Hepatocyte (in vitro differentiated cells): ENCODE measurements around the gene CTSH. TPM values are rescaled to one million over a fixed set of nuclear protein-coding genes. Genes with fewer than 3 reads are reported as not detected.

ENCODE experiments used
- DNase-seq: peaks from one replicate; pipeline ENCODE4 v3.0.0-alpha.2; 2016; ENCODE audit warnings: low spot score
- H2AFZ ChIP-seq: fragments of 200-600 bp; sonication (generic); 2 replicates; pipeline ENCODE4 v1.6.0; 2016; ENCODE audit warnings: antibody characterized with exemption, mild to moderate bottlenecking
- H3K27ac ChIP-seq: fragments of 200-600 bp; sonication (generic); 2 replicates; pipeline ENCODE4 v1.5.1; 2016; ENCODE audit warnings: mild to moderate bottlenecking
- H3K27me3 ChIP-seq: fragments of 200-600 bp; sonication (generic); 2 replicates; pipeline ENCODE4 v1.6.1; 2016
- H3K36me3 ChIP-seq: fragments of 200-600 bp; sonication (generic); replicated peaks from 2 replicates; pipeline ENCODE4 v1.5.1; 2016; ENCODE audit warnings: low read depth; ENCODE audit not compliant: insufficient read depth
- H3K4me1 ChIP-seq: fragments of 200-600 bp; sonication (generic); 2 replicates; pipeline ENCODE4 v1.5.1; 2016; ENCODE audit warnings: mild to moderate bottlenecking, moderate library complexity; ENCODE audit not compliant: insufficient read depth
- H3K4me2 ChIP-seq: fragments of 200-600 bp; sonication (generic); 2 replicates; pipeline ENCODE4 v1.6.0; 2016
- H3K4me3 ChIP-seq: fragments of 200-600 bp; sonication (generic); 2 replicates; pipeline ENCODE4 v1.5.1; 2016; ENCODE audit warnings: mild to moderate bottlenecking
- H3K79me2 ChIP-seq: fragments of 200-600 bp; sonication (generic); 2 replicates; pipeline ENCODE4 v1.6.0; 2017; ENCODE audit warnings: mild to moderate bottlenecking
- H3K9me2 ChIP-seq: fragments of 200-600 bp; sonication (generic); replicated peaks from 2 replicates; pipeline ENCODE4 v1.6.0; 2017; ENCODE audit warnings: mild to moderate bottlenecking; ENCODE audit not compliant: insufficient read depth
- H3K9me3 ChIP-seq: fragments of 200-600 bp; sonication (generic); 2 replicates; pipeline ENCODE4 v1.5.1; 2016; ENCODE audit warnings: low read depth, mild to moderate bottlenecking
- H4K20me1 ChIP-seq: fragments of 200-600 bp; sonication (generic); 2 replicates; pipeline ENCODE4 v1.6.0; 2016; ENCODE audit warnings: mild to moderate bottlenecking; ENCODE audit not compliant: insufficient read depth, poor library complexity, severe bottlenecking
- CTCF ChIP-seq: fragments of 200-600 bp; sonication (generic); IDR thresholded peaks from 2 replicates; pipeline ENCODE4 v1.5.1; 2016; ENCODE audit warnings: antibody characterized with exemption, mild to moderate bottlenecking; ENCODE audit not compliant: poor library complexity
- EZH2 ChIP-seq: fragments of 200-600 bp; sonication (generic); IDR thresholded peaks from 2 replicates; pipeline ENCODE4 v1.6.1; 2016; ENCODE audit warnings: antibody characterized with exemption, mild to moderate bottlenecking, borderline replicate concordance
- EZH2phosphoT487 ChIP-seq: fragments of 200-600 bp; sonication (generic); IDR thresholded peaks from one replicate; pipeline ENCODE4 v1.6.1; 2018; ENCODE audit warnings: antibody characterized with exemption, mild to moderate bottlenecking, low read depth, moderate library complexity; ENCODE audit not compliant: unreplicated experiment, severe bottlenecking
- WGBS: methylation state at CpG from one replicate; pipeline ENCODE4 v1.1.6; 2016; ENCODE audit warnings: low lambda C conversion rate; ENCODE audit errors: missing lambda C conversion rate; 5-methylcytosine and 5-hydroxymethylcytosine counted together
- polyA plus RNA-seq: library from polyadenylated mRNA; unstranded; fragments of >200 nt; fragmentation: Nextera tagmentation; extraction: Ambion mirVana; gene quantifications from 2 replicates; pipeline ENCODE4 v1.2.1, GENCODE V29; 2016
- total RNA-seq: library from RNA; depleted of rRNA; stranded (reverse); fragments of >200 nt; gene quantifications from 2 replicates; pipeline ENCODE4 v1.2.3, GENCODE V29; 2014

Gene CTSH
- total and polyA plus RNA-seq, 2 experiments from 2014 or later: 521 to 610 TPM

- H3K4me2 ChIP-seq: no peak overlapping the region
- H3K79me2 ChIP-seq: no peaks in the 10 kb centered on the region
- H3K9me3 ChIP-seq: no peaks in the 10 kb centered on the region
- H4K20me1 ChIP-seq: no peaks in the 10 kb centered on the region
- peak overlapping the region; percentile 96 for H3K27ac ChIP-seq
- H3K4me3 ChIP-seq: no peak overlapping the region
- H3K9me2 ChIP-seq: no peaks in the 10 kb centered on the region
- H2AFZ ChIP-seq: no peak overlapping the region
- H3K27me3 ChIP-seq: no peaks in the 10 kb centered on the region
- whole genome bisulfite sequencing: 89% methylated on average over 15 of the region's 17 CpGs
- DNase-seq: no peak
- no peaks in the 10 kb centered on the region for H3K36me3 ChIP-seq
- TF ChIP-seq EZH2 (no peak), CTCF (no peak)
- H3K4me1 ChIP-seq: peaks cover 42% of the 10 kb centered on the region
These were observed 47.8 kb upstream of the CTSH start for GRCh38 chr15:78992416-78993256.

- H3K4me1 ChIP-seq: peaks cover 42% of the 10 kb centered on the region
- no peaks in the 10 kb centered on the region for H3K27me3 ChIP-seq
- H3K36me3 ChIP-seq: no peaks in the 10 kb centered on the region
- TF ChIP-seq CTCF (no peak), EZH2phosphoT487 (no peak), EZH2 (no peak)
- H3K79me2 ChIP-seq: no peaks in the 10 kb centered on the region
- WGBS: 96% methylated on average over 10 of the region's 15 CpGs
- no peaks in the 10 kb centered on the region for H3K9me2 ChIP-seq
- no peak overlapping the region for H3K4me2 ChIP-seq
- DNase-seq: no peak
- no peak overlapping the region for H3K4me3 ChIP-seq
- H2AFZ ChIP-seq: no peak overlapping the region
- no peaks in the 10 kb centered on the region for H3K9me3 ChIP-seq
- H4K20me1 ChIP-seq: no peaks in the 10 kb centered on the region
- H3K27ac ChIP-seq: no peak overlapping the region
These were observed 47.0 kb upstream of the CTSH start for GRCh38 chr15:78991879-78992278.

- H3K27ac ChIP-seq: no peak overlapping the region
These were observed 46.6 kb upstream of the CTSH start for GRCh38 chr15:78991476-78991875.

More at GRCh38 chr15:78991476-78991875, 46.6 kb upstream of the CTSH start:
- no peaks in the 10 kb centered on the region for H3K79me2 ChIP-seq
- no peaks in the 10 kb centered on the region for H4K20me1 ChIP-seq
- no peaks in the 10 kb centered on the region for H3K9me2 ChIP-seq
- TF ChIP-seq EZH2phosphoT487: no peak
- no peak for TF ChIP-seq EZH2
- TF ChIP-seq CTCF: no peak
- WGBS: 67% methylated on average over 10 of the region's 10 CpGs
- DNase-seq: peak; percentile 49
- no peaks in the 10 kb centered on the region for H3K9me3 ChIP-seq
- peaks cover 42% of the 10 kb centered on the region for H3K4me1 ChIP-seq
- H3K27me3 ChIP-seq: no peaks in the 10 kb centered on the region
- H3K4me2 ChIP-seq: no peak overlapping the region
- H3K4me3 ChIP-seq: no peak overlapping the region
- no peak overlapping the region for H2AFZ ChIP-seq
- H3K36me3 ChIP-seq: no peaks in the 10 kb centered on the region
